HEK293 (cell line): ENCODE data around the gene SLC35E1.
A peak's percentile ranks its signal among the peaks of the same experiment; 100 is the strongest.

ENCODE experiments used
- CTCF ChIA-PET: fragments of 350-600 bp; formaldehyde crosslinking; extraction: SDS; loops from one replicate; lab custom pipeline; 2021; ENCODE audit warnings: antibody characterized with exemption; lab: Yijun Ruan, JAX
- POLR2A ChIA-PET: fragments of 300-600 bp; formaldehyde crosslinking; extraction: SDS; loops from one replicate; lab custom pipeline; 2020; ENCODE audit warnings: antibody characterized with exemption, inconsistent platforms; lab: Yijun Ruan, JAX
- H3K27ac ChIP-seq: fragments of 200-500 bp; sonication (Bioruptor generic); 2 replicates; pipeline ENCODE4 v1.5.1; 2014; ENCODE audit warnings: low read depth, low read length, control low read depth, inconsistent platforms; ENCODE audit errors: extremely low read depth
- H3K36me3 ChIP-seq, 2 experiments: fragments of 200-500 bp in 1 of 2; sonication (Bioruptor generic) in 1 of 2; 1 replicate in 1 of 2; 2 replicates in 1 of 2; pipeline ENCODE4 v1.5.1; 2014 to 2017; ENCODE audit warnings: inconsistent platforms in 2 of 2, low read length in 2 of 2; ENCODE audit not compliant: control insufficient read depth in 2 of 2, insufficient read depth in 1 of 2
- H3K4me1 ChIP-seq: fragments of 200-500 bp; sonication (Bioruptor generic); 2 replicates; pipeline ENCODE4 v1.5.1; 2014; ENCODE audit warnings: mild to moderate bottlenecking, low read length, inconsistent platforms; ENCODE audit not compliant: control insufficient read depth, insufficient read depth
- H3K4me3 ChIP-seq: 2 replicates; pipeline ENCODE4 v1.5.1; 2011; ENCODE audit warnings: low read depth, mild to moderate bottlenecking, control low read depth, low read length, moderate library complexity
- H3K9me3 ChIP-seq: fragments of 200-500 bp; sonication (Bioruptor generic); 2 replicates; pipeline ENCODE4 v1.5.1; 2014; ENCODE audit warnings: low read depth, low read length, inconsistent platforms; ENCODE audit not compliant: control insufficient read depth, insufficient read depth
- GLIS1 ChIP-seq: fragments of 450-650 bp; formaldehyde crosslinking; IDR thresholded peaks from 2 replicates; pipeline ENCODE4 v1.5.1; 2016; ENCODE audit warnings: missing biosample characterization, missing genetic modification characterization
- OSR2 ChIP-seq: fragments of 450-650 bp; formaldehyde crosslinking; IDR thresholded peaks from 2 replicates; pipeline ENCODE4 v1.5.1; 2016; ENCODE audit warnings: missing biosample characterization, missing genetic modification characterization
- PRDM1 ChIP-seq: fragments of 450-650 bp; formaldehyde crosslinking; IDR thresholded peaks from 2 replicates; pipeline ENCODE4; 2016; ENCODE audit warnings: missing biosample characterization, missing genetic modification characterization
- SETDB1 ChIP-seq: IDR thresholded peaks from one replicate; pipeline ENCODE4 v1.6.1; 2017; ENCODE audit warnings: mild to moderate bottlenecking, low read length, moderate library complexity, mixed read lengths; ENCODE audit not compliant: insufficient read length
- ZFP37 ChIP-seq: fragments of 450-650 bp; formaldehyde crosslinking; IDR thresholded peaks from 2 replicates; pipeline ENCODE4 v1.5.1; 2016; ENCODE audit warnings: missing biosample characterization, missing genetic modification characterization
- ZNF211 ChIP-seq: fragments of 450-650 bp; formaldehyde crosslinking; IDR thresholded peaks from 2 replicates; pipeline ENCODE4 v1.5.1; 2016; ENCODE audit warnings: low read depth, missing biosample characterization, missing genetic modification characterization
- ZNF292 ChIP-seq: fragments of 450-650 bp; formaldehyde crosslinking; IDR thresholded peaks from 2 replicates; pipeline ENCODE4 v1.5.1; 2016; ENCODE audit warnings: low read depth, missing biosample characterization, missing genetic modification characterization, borderline replicate concordance
- ZNF311 ChIP-seq: fragments of 450-650 bp; formaldehyde crosslinking; IDR thresholded peaks from 2 replicates; pipeline ENCODE4 v1.5.1; 2017; ENCODE audit warnings: missing biosample characterization, missing genetic modification characterization, borderline replicate concordance
- ZNF416 ChIP-seq: fragments of 450-650 bp; formaldehyde crosslinking; IDR thresholded peaks from 2 replicates; pipeline ENCODE4 v1.5.1; 2016; ENCODE audit warnings: missing biosample characterization, missing genetic modification characterization
- ZNF48 ChIP-seq: fragments of 450-650 bp; formaldehyde crosslinking; IDR thresholded peaks from 2 replicates; pipeline ENCODE4 v1.5.1; 2016; ENCODE audit warnings: missing biosample characterization, missing genetic modification characterization
- ZNF529 ChIP-seq: fragments of 450-650 bp; formaldehyde crosslinking; IDR thresholded peaks from 2 replicates; pipeline ENCODE4 v1.5.1; 2017; ENCODE audit warnings: missing genetic modification characterization, missing biosample characterization; ENCODE audit not compliant: insufficient replicate concordance
- ZNF548 ChIP-seq: fragments of 450-650 bp; formaldehyde crosslinking; IDR thresholded peaks from 2 replicates; pipeline ENCODE4 v1.5.1; 2016; ENCODE audit warnings: missing biosample characterization, missing genetic modification characterization
- ZNF585B ChIP-seq: fragments of 450-650 bp; formaldehyde crosslinking; IDR thresholded peaks from 2 replicates; pipeline ENCODE4 v1.5.1; 2016; ENCODE audit warnings: missing biosample characterization, missing genetic modification characterization
- ZNF654 ChIP-seq: fragments of 450-650 bp; formaldehyde crosslinking; IDR thresholded peaks from 2 replicates; pipeline ENCODE4 v1.5.1; 2016; ENCODE audit warnings: low read depth, missing biosample characterization, missing genetic modification characterization
- ZNF660 ChIP-seq: fragments of 450-650 bp; IDR thresholded peaks from 2 replicates; pipeline ENCODE4 v1.5.1; 2018; ENCODE audit warnings: missing biosample characterization, mild to moderate bottlenecking, missing genetic modification characterization
- TF ChIP-seq, protein P1 (sequence below): fragments of 450-650 bp; formaldehyde crosslinking; IDR thresholded peaks from 2 replicates; pipeline ENCODE4 v1.5.1; 2016; ENCODE audit warnings: missing biosample characterization, missing genetic modification characterization
- TF ChIP-seq, protein P2 (sequence below): fragments of 450-650 bp; formaldehyde crosslinking; IDR thresholded peaks from 2 replicates; pipeline ENCODE4 v1.5.1; 2016; ENCODE audit warnings: missing biosample characterization, missing genetic modification characterization
- TF ChIP-seq, protein P3 (sequence below): fragments of 450-650 bp; formaldehyde crosslinking; IDR thresholded peaks from 2 replicates; pipeline ENCODE4 v1.5.1; 2016; ENCODE audit warnings: missing biosample characterization, missing genetic modification characterization
- TF ChIP-seq, protein P4 (sequence below): fragments of 450-650 bp; formaldehyde crosslinking; IDR thresholded peaks from 2 replicates; pipeline ENCODE4 v1.5.1; 2016; ENCODE audit warnings: missing biosample characterization, missing genetic modification characterization

SLC35E1 gene

DNA sequence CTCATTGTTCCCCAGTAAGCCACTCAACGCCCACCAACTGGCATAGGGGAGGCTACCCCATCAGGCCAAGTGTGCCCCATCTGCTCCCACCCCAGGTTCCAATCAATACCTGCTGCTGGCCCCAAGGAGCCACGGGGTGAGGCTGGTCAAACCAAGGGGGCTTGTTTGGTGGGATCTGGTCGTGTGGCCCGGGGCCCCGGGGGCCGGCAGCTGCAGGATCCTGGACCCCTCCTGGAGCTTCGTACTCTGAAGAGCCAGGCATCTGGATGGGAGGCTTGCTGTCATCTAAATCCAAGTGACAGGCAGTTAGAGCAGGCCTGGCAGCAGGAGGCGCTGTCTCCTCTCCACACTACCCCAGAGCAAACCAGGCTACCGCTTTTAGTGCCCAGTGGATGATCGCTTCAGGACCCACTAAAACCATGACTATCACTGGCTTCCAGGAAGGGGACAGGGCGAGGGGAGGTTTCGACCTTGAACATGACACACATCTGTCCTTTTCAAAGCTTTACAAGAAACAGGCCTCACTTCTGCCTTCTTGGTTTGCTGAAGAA is 44.2 kb downstream of the SLC35E1 start:
- POLR2A ChIA-PET: interaction anchor here (0.6 to 0.9 kb wide), 2 partner anchors 100 to 112 kb away, joined by 4 to 6 read pairs; partner anchors contain the start of gene MED26
- H3K4me3 ChIP-seq: no peak overlapping the region
- no peak overlapping the region for H3K27ac ChIP-seq
- peaks cover 34 to 99% of the 10 kb centered on the region in 2 experiments; a peak in 2 of 3 replicates for H3K36me3 ChIP-seq
- H3K4me1 ChIP-seq: no peaks in the 10 kb centered on the region
- CTCF ChIA-PET: interaction anchor here (0.7 to 2.1 kb wide), 5 partner anchors 11 to 86 kb away, joined by 3 to 10 read pairs (median 4); no protein-coding TSS in a partner anchor
- H3K9me3 ChIP-seq: no peaks in the 10 kb centered on the region
- TF ChIP-seq ZNF654 (tag by site-specific recombination) (peak; percentile 24; the same call in 1 of the 2 replicates), ZNF48 (no peak), ZNF292 (tag by site-specific recombination) (no peak), OSR2 (tag by site-specific recombination) (no peak), ZNF311 (no peak)
- TF ChIP-seq, protein P1, sequence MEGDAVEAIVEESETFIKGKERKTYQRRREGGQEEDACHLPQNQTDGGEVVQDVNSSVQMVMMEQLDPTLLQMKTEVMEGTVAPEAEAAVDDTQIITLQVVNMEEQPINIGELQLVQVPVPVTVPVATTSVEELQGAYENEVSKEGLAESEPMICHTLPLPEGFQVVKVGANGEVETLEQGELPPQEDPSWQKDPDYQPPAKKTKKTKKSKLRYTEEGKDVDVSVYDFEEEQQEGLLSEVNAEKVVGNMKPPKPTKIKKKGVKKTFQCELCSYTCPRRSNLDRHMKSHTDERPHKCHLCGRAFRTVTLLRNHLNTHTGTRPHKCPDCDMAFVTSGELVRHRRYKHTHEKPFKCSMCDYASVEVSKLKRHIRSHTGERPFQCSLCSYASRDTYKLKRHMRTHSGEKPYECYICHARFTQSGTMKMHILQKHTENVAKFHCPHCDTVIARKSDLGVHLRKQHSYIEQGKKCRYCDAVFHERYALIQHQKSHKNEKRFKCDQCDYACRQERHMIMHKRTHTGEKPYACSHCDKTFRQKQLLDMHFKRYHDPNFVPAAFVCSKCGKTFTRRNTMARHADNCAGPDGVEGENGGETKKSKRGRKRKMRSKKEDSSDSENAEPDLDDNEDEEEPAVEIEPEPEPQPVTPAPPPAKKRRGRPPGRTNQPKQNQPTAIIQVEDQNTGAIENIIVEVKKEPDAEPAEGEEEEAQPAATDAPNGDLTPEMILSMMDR: 0 out of 2 replicates have a peak, but pooled peaks have one; percentile 16

DNA sequence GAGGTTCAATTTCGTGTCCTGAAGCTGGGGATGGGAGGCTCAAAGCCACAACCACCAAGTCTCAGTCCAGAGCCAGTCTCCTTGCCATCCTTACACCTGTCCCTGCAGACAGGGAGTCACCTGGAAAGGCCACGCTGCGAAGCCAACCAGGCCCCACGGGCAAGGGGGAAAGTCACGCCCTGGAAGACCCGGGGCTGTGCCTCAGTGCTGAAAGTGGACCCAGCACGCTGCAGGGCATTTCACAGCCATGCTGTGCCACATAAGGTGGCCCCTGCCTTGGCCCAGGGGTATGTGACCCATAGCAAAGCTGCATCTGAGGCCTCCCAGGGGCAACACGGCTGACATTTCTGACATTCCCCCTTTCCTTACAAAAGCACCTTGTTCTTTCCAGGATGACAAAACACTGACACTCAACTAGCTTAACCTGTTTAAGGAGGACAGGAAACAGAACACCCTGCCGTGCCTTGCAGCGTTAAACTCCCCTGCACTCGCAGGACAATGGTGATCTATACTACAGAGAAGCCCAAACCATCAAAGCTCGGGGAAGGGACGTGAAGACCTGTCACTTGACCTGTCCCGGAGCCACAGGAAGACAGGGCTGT is 44.8 kb downstream of the SLC35E1 start:
- CTCF ChIA-PET: interaction anchor here (1.2 to 2.1 kb wide), 4 partner anchors 10 to 85 kb away, joined by 3 to 10 read pairs (median 6); no protein-coding TSS in a partner anchor
- Histone ChIP-seq H3K4me3 (no peak overlapping the region), H3K36me3 (peaks cover 34 to 99% of the 10 kb centered on the region in 2 experiments; a peak in 2 of 3 replicates), H3K27ac (no peak overlapping the region), H3K9me3 (no peaks in the 10 kb centered on the region), H3K4me1 (no peaks in the 10 kb centered on the region)
- POLR2A ChIA-PET: interaction anchor here (0.6 to 0.9 kb wide), 2 partner anchors 100 to 113 kb away, joined by 4 to 6 read pairs; partner anchors contain the start of gene MED26
- TF ChIP-seq PRDM1: no peak
- TF ChIP-seq ZNF548 (tag by site-specific recombination): no peak
- no peak for TF ChIP-seq ZNF660 (tag by site-specific recombination)
- TF ChIP-seq ZNF585B (tag by site-specific recombination): no peak
- TF ChIP-seq ZNF211: no peak
- TF ChIP-seq, protein P2, sequence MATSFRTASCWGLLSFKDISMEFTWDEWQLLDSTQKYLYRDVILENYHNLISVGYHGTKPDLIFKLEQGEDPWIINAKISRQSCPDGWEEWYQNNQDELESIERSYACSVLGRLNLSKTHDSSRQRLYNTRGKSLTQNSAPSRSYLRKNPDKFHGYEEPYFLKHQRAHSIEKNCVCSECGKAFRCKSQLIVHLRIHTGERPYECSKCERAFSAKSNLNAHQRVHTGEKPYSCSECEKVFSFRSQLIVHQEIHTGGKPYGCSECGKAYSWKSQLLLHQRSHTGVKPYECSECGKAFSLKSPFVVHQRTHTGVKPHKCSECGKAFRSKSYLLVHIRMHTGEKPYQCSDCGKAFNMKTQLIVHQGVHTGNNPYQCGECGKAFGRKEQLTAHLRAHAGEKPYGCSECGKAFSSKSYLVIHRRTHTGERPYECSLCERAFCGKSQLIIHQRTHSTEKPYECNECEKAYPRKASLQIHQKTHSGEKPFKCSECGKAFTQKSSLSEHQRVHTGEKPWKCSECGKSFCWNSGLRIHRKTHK (tag by site-specific recombination): no peak

DNA sequence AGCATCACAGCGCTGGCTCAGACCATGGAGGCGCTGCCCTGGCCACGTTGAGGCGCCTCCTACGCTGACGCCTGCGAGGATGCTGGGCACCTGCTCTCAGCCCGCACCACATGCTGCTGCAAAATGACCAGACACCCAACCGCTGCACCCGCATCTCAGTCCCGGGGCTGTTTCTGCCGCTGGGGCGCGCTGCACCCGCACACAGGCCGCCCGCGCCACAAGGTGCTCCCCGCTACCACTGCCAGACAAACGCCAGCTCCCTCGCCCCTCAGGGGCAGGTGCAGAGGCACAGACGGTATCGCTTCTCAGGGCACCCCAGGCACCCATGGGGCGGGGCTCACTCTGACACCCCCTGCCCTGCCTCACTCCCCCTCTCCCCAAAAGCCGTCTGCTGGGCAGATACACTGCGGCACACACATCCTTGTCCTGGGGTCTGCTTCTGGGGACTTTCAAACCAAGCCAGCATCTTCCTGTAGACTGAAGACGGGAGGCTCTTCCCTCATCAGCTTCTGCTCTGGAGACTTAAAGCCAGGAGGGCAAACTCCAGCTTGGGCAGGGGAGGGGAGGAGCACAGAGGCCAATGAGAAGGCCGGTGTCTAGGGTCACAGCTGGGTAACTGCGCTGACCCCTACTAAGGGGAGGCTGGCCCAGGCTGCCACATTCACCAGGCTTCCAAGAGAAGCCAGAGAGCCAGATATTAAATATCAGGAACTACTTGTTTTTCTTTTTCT is 46.3 kb downstream of the SLC35E1 start:
- H3K27ac ChIP-seq: no peak overlapping the region
- POLR2A ChIA-PET: no interaction called here
- H3K4me3 ChIP-seq: no peak overlapping the region
- H3K4me1 ChIP-seq: no peaks in the 10 kb centered on the region
- TF ChIP-seq SETDB1: no peak
- TF ChIP-seq GLIS1: no peak
- TF ChIP-seq ZNF416 (tag by site-specific recombination): no peak
- TF ChIP-seq ZFP37 (tag by site-specific recombination): no peak
- no peak for TF ChIP-seq ZNF529 (tag by site-specific recombination)
- TF ChIP-seq, protein P3, sequence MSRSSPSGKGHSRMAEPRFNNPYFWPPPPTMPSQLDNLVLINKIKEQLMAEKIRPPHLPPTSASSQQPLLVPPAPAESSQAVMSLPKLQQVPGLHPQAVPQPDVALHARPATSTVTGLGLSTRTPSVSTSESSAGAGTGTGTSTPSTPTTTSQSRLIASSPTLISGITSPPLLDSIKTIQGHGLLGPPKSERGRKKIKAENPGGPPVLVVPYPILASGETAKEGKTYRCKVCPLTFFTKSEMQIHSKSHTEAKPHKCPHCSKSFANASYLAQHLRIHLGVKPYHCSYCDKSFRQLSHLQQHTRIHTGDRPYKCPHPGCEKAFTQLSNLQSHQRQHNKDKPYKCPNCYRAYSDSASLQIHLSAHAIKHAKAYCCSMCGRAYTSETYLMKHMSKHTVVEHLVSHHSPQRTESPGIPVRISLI: no peak
- TF ChIP-seq, protein P4, sequence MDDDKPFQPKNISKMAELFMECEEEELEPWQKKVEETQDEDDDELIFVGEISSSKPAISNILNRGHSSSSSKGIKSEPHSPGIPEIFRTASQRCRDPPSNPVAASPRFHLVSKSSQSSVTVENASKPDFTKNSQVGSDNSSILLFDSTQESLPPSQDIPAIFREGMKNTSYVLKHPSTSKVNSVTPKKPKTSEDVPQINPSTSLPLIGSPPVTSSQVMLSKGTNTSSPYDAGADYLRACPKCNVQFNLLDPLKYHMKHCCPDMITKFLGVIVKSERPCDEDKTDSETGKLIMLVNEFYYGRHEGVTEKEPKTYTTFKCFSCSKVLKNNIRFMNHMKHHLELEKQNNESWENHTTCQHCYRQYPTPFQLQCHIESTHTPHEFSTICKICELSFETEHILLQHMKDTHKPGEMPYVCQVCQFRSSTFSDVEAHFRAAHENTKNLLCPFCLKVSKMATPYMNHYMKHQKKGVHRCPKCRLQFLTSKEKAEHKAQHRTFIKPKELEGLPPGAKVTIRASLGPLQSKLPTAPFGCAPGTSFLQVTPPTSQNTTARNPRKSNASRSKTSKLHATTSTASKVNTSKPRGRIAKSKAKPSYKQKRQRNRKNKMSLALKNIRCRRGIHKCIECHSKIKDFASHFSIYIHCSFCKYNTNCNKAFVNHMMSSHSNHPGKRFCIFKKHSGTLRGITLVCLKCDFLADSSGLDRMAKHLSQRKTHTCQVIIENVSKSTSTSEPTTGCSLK (tag by site-specific recombination): no peak
- H3K36me3 ChIP-seq: peaks cover 34 to 96% of the 10 kb centered on the region in 2 experiments; a peak in 2 of 3 replicates
- H3K9me3 ChIP-seq: no peaks in the 10 kb centered on the region
- CTCF ChIA-PET: interaction anchor here (2.0 kb wide), 1 partner anchor 8 kb away, joined by 8 read pairs; no protein-coding TSS in a partner anchor
